OCI-LY7 (cell line): ENCODE data around the gene MARK2.

Experiments used
- CTCF ChIP-seq: fragments of 200-600 bp; sonication (generic); conservative IDR thresholded peaks from 2 replicates; pipeline ENCODE4 v1.5.1; 2014; ENCODE audit warnings: mild to moderate bottlenecking, antibody characterized with exemption, low read length, moderate library complexity, mixed read lengths
- EZH2phosphoT487 ChIP-seq: fragments of 200-600 bp; sonication (generic); IDR thresholded peaks from 2 replicates; pipeline ENCODE4 v1.6.1; 2018; ENCODE audit warnings: low read depth, borderline replicate concordance, mild to moderate bottlenecking, mixed run types, antibody characterized with exemption, low read length, moderate library complexity, mixed read lengths

DNA sequence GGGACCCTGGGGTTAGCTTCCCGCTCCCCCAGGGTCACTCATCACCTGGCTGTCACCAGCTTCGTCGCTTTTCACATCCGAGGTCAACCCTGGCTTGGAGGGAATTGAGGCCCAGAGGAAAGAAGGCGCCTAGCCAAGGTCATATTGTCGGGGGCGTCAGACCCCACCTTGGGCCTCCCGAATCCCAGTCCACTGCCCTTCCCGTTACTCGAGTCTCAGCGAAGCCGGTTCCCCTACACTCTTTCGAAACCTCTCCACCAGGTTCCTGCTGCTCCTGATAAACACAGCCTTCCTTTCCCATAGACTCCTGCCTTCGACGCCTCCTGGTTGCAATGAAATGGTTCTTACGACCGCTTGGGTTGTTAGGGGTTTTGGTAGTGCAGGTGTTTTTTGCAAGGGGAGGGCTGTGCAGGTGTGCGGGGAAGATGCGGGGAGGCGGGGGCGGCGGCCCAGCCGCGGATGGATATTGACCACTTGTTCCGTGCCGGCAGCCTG is 100.5 kb downstream of the MARK2 start:
- TF ChIP-seq CTCF = no peak
- no peak for TF ChIP-seq EZH2phosphoT487
